ENCODE measurements around the gene CPN1. TPM values are rescaled to one million over a fixed set of nuclear protein-coding genes. Genes with fewer than 3 reads are reported as not detected.

Gene CPN1
- total and polyA plus RNA-seq, 9 of the 15 experiments (the other 6 are each of a cell fraction or from before 2014, with no cell fraction given): 0.15 to 0.17 TPM; not detected in 7

DNA sequence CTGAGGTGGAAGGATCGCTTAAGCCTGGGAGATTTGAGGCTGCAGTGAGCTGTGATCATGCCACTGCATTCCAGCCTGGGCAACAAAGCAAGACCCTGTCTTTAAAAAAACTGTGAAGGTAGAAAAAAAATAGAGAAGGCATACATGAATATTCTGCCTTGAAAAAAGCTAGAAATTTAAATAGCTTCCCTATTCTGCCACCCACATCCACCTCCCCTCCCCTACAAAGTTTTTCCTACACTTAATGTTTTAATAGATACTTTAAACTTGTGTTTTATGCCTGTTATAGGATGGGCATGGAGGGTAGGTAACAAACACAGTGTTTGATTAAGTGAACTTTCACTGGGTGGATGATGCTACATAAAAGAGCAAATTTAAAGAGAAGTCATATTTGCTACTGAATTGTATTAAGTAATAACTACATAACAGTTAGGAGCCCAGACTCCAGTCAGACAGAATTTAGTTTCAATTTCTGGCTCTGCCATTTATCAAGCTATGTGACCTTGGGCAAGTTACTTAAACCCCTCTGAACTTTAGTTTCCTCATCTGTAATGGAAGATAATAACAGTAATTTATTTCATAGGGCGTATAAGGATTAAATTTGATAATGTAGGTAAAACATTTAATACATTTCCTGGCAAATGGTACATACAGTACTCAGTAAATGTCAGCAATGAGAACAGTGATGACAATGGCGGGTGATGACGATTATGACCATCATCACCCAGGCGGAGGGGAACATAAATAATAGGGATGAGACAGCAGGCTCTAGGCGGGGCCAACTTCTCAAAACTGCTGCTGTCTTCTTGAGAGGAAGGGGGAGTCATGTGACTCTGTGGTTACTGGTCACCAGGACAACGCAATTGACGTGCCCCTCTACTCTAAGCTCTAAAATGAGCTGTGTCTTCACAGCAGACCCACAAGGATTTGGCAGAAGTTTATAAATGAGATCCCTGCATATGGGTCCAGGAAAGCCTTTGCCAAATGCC is 87.7 kb downstream of the CPN1 start:
- FAIRE-seq (peak; percentile 96), ATAC-seq (peak; percentile 98), DNase-seq (ENCODE audit: extremely low read depth in 1 of 4, low spot score in 3 of 4) (peak; percentile 63 to 86 (median 74))
- H3K9ac ChIP-seq (ENCODE audit: insufficient read depth in 1 of 2, low read depth in 2 of 2, low read length in 2 of 2): no peak overlapping the region
- in situ Hi-C loops (cut with MboI): no loop called here
- peak overlapping the region; percentile 57; the same call in 2 of the 3 replicates for H3K27ac ChIP-seq (ENCODE audit: extremely low read depth, low read depth, low read length)
- intact Hi-C loops (cut with micrococcal nuclease): no loop called here
- H3K79me2 ChIP-seq (ENCODE audit: control insufficient read depth, insufficient read depth, low read length): no peaks in the 10 kb centered on the region; the same call in 2 of the 3 replicates
- H3K4me3 ChIP-seq: no peak overlapping the region
- 20% methylated on average over 8 of the region's 8 CpGs for WGBS (ENCODE audit: insufficient coverage, low coverage, missing lambda C conversion rate)
- H2AFZ ChIP-seq (ENCODE audit: low read depth, low read length): peak overlapping the region; percentile 63
- ChIA-PET POLR2A (interaction anchor here (0.6 to 1.8 kb wide), 3 partner anchors 10 to 164 kb away, joined by 3 to 8 read pairs (median 3); no protein-coding TSS in a partner anchor), CTCF (ENCODE audit: low intra/inter-chr PET ratio) (no interaction called here)
- H3K9me3 ChIP-seq (replicated peaks; ENCODE audit: control insufficient read depth, insufficient read depth, low read depth, low read length): no peaks in the 10 kb centered on the region
- BruUV-seq (replicated peaks): no TSS peak
- H3K4me1 ChIP-seq (replicated peaks in 1 of 2; ENCODE audit: control insufficient read depth in 2 of 2, insufficient read depth in 2 of 2, low read length in 2 of 2): peaks cover 4 to 12% of the 10 kb centered on the region in 2 experiments; a peak in 3 of 5 replicates
- no peaks in the 10 kb centered on the region for H4K20me1 ChIP-seq (replicated peaks; ENCODE audit: control insufficient read depth, insufficient read depth, low read length)
- H3K36me3 ChIP-seq (ENCODE audit: control insufficient read depth, insufficient read depth, low read length): no peaks in the 10 kb centered on the region
- H3K4me2 ChIP-seq (ENCODE audit: insufficient read depth, low read length): peak overlapping the region; percentile 13; the same call in 1 of the 2 replicates
- no peaks in the 10 kb centered on the region for H3K9me1 ChIP-seq (ENCODE audit: control insufficient read depth, insufficient read depth, low read length)
- H3K27me3 ChIP-seq (ENCODE audit: control insufficient read depth in 2 of 2, insufficient read depth in 2 of 2, low read length in 2 of 2): no peaks in the 10 kb centered on the region
- TF ChIP-seq ZC3H11A (IDR thresholded peaks at IDR 0.05; ENCODE audit: low read depth, low read length) (no peak), ATF4 (CRISPR knock-in tag; IDR thresholded peaks at IDR 0.05) (no peak), KHSRP (IDR thresholded peaks at IDR 0.05) (no peak), ZFX (CRISPR knock-in tag; IDR thresholded peaks at IDR 0.05) (no peak), ZNF586 (CRISPR knock-in tag; conservative IDR thresholded peaks at IDR 0.05) (no peak), NFE2 (IDR thresholded peaks at IDR 0.05; ENCODE audit: low read depth) (peak; percentile 23; the same call in 1 of the 2 replicates), STAT5B (CRISPR knock-in tag; IDR thresholded peaks at IDR 0.05) (no peak), HDAC8 (tag; IDR thresholded peaks at IDR 0.05) (no peak), FOXK1 (CRISPR knock-in tag; IDR thresholded peaks at IDR 0.05; ENCODE audit: borderline replicate concordance) (no peak), ZBED1 (IDR thresholded peaks at IDR 0.05) (no peak), BRD4 (IDR thresholded peaks at IDR 0.05) (no peak), NFATC3 (IDR thresholded peaks at IDR 0.05) (no peak), ZNF57 (CRISPR knock-in tag; IDR thresholded peaks at IDR 0.05) (no peak), ZNF696 (CRISPR knock-in tag; conservative IDR thresholded peaks at IDR 0.05) (no peak), PHF20 (IDR thresholded peaks at IDR 0.05; ENCODE audit: partially characterized antibody) (no peak)
- TF ChIP-seq, protein P1, sequence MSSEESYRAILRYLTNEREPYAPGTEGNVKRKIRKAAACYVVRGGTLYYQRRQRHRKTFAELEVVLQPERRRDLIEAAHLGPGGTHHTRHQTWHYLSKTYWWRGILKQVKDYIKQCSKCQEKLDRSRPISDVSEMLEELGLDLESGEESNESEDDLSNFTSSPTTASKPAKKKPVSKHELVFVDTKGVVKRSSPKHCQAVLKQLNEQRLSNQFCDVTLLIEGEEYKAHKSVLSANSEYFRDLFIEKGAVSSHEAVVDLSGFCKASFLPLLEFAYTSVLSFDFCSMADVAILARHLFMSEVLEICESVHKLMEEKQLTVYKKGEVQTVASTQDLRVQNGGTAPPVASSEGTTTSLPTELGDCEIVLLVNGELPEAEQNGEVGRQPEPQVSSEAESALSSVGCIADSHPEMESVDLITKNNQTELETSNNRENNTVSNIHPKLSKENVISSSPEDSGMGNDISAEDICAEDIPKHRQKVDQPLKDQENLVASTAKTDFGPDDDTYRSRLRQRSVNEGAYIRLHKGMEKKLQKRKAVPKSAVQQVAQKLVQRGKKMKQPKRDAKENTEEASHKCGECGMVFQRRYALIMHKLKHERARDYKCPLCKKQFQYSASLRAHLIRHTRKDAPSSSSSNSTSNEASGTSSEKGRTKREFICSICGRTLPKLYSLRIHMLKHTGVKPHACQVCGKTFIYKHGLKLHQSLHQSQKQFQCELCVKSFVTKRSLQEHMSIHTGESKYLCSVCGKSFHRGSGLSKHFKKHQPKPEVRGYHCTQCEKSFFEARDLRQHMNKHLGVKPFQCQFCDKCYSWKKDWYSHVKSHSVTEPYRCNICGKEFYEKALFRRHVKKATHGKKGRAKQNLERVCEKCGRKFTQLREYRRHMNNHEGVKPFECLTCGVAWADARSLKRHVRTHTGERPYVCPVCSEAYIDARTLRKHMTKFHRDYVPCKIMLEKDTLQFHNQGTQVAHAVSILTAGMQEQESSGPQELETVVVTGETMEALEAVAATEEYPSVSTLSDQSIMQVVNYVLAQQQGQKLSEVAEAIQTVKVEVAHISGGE (CRISPR knock-in tag; IDR thresholded peaks at IDR 0.05): no peak
- TF ChIP-seq, protein P2, sequence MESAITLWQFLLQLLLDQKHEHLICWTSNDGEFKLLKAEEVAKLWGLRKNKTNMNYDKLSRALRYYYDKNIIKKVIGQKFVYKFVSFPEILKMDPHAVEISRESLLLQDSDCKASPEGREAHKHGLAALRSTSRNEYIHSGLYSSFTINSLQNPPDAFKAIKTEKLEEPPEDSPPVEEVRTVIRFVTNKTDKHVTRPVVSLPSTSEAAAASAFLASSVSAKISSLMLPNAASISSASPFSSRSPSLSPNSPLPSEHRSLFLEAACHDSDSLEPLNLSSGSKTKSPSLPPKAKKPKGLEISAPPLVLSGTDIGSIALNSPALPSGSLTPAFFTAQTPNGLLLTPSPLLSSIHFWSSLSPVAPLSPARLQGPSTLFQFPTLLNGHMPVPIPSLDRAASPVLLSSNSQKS (CRISPR knock-in tag; IDR thresholded peaks at IDR 0.05): no peak

All from K562 (cell line).